PC-9 (cell line): ENCODE measurements around the gene TNFSF12. TPM values are rescaled to one million over a fixed set of nuclear protein-coding genes. Genes with fewer than 3 reads are reported as not detected.

Experiments used
- BruUV-seq: library from RNA; stranded (reverse); fragments of 400-500 nt; replicated peaks from 2 replicates; lab custom pipeline; 2021; lab: Mats Ljungman, UMichigan
- CTCF ChIA-PET: fragments of 300-600 bp; sonication (Branson Sonifier 250); formaldehyde crosslinking; loops from one replicate; lab custom pipeline; 2022; ENCODE audit warnings: antibody characterized with exemption; lab: Charles Lee
- POLR2A ChIA-PET: fragments of 300-600 bp; sonication (Branson Sonifier 250); formaldehyde crosslinking; loops from one replicate; lab custom pipeline; 2022; ENCODE audit warnings: antibody characterized with exemption; ENCODE audit not compliant: unreplicated experiment; lab: Charles Lee
- DNase-seq, 2 experiments: peaks; one replicate each; pipeline versions ENCODE4 v3.0.0 to v3.0.0-alpha.2; 2015 to 2022; ENCODE audit warnings: mixed read lengths in 1 of 2
- H2AFZ ChIP-seq: fragments of 200-600 bp; sonication (generic); 2 replicates; pipeline ENCODE4 v1.8.1; 2017; ENCODE audit warnings: antibody characterized with exemption
- H3F3A ChIP-seq: fragments of 200-600 bp; sonication (generic); 2 replicates; pipeline ENCODE4 v1.8.1; 2017; ENCODE audit warnings: antibody characterized with exemption, mild to moderate bottlenecking, low read depth; ENCODE audit not compliant: insufficient read depth
- H3K27ac ChIP-seq: fragments of 200-600 bp; sonication (generic); 2 replicates; pipeline ENCODE4 v1.6.1; 2016; ENCODE audit warnings: mixed run types
- H3K27me3 ChIP-seq: fragments of 200-600 bp; sonication (generic); 2 replicates; pipeline ENCODE4 v1.6.1; 2016; ENCODE audit warnings: low read depth, mixed run types; ENCODE audit not compliant: insufficient read depth
- H3K36me3 ChIP-seq: fragments of 200-600 bp; sonication (generic); 2 replicates; pipeline ENCODE4 v1.6.1; 2016; ENCODE audit warnings: low read depth, mixed run types
- H3K4me1 ChIP-seq: fragments of 200-600 bp; sonication (generic); replicated peaks from 2 replicates; pipeline ENCODE4 v1.6.1; 2016; ENCODE audit warnings: mixed run types; ENCODE audit not compliant: insufficient read depth
- H3K4me2 ChIP-seq: fragments of 200-600 bp; sonication (generic); 2 replicates; pipeline ENCODE4 v1.6.1; 2017; ENCODE audit warnings: mixed run types
- H3K4me3 ChIP-seq: fragments of 200-600 bp; sonication (generic); 2 replicates; pipeline ENCODE4 v1.6.1; 2016; ENCODE audit warnings: mixed run types
- H3K79me2 ChIP-seq: fragments of 200-600 bp; sonication (generic); 2 replicates; pipeline ENCODE4 v1.6.1; 2017; ENCODE audit warnings: low read depth, mixed run types
- H3K9me2 ChIP-seq: fragments of 200-600 bp; sonication (generic); 2 replicates; pipeline ENCODE4 v1.8.1; 2017; ENCODE audit warnings: mild to moderate bottlenecking; ENCODE audit not compliant: insufficient read depth
- H3K9me3 ChIP-seq: fragments of 200-600 bp; sonication (generic); 2 replicates; pipeline ENCODE4 v1.8.1; 2016; ENCODE audit warnings: low read depth; ENCODE audit not compliant: insufficient read depth
- H4K20me1 ChIP-seq: fragments of 200-600 bp; sonication (generic); 2 replicates; pipeline ENCODE4 v1.8.1; 2017; ENCODE audit not compliant: insufficient read depth
- EZH2 ChIP-seq: fragments of 200-600 bp; sonication (generic); IDR thresholded peaks from 2 replicates; pipeline ENCODE4 v1.8.0; 2017; ENCODE audit warnings: antibody characterized with exemption, low read depth
- intact Hi-C: fragments of 100-400 bp; cut with micrococcal nuclease; formaldehyde crosslinking; loops from one replicate; pipeline ENCODE4 v1.10.0; 2022; ENCODE audit not compliant: unreplicated experiment
- total RNA-seq: library from RNA; stranded (reverse); gene quantifications from 2 replicates; pipeline ENCODE4 v1.2.3, GENCODE V29; 2021
- TF ChIP-seq, protein P1 (sequence below): fragments of 200-600 bp; sonication (generic); conservative IDR thresholded peaks from 2 replicates; pipeline ENCODE4 v1.6.1; 2017; ENCODE audit warnings: mixed run types, antibody characterized with exemption, mild to moderate bottlenecking, moderate library complexity

Gene TNFSF12
- total RNA-seq, 1 experiment from 2014 or later = 14.3 TPM

- BruUV-seq = TSS peak; percentile 13
- Histone ChIP-seq H3K4me3 (peak within 1 kb of the TSS; percentile 65), H3K4me2 (peak within 1 kb of the TSS; percentile 88), H3K4me1 (peaks cover 41% of the 10 kb centered on the region), H3F3A (peaks cover 31% of the 10 kb centered on the region), H3K9me2 (no peaks in the 10 kb centered on the region), H3K9me3 (no peaks in the 10 kb centered on the region), H3K36me3 (no peaks in the 10 kb centered on the region), H4K20me1 (peaks cover 5% of the 10 kb centered on the region), H3K79me2 (peaks cover 41% of the 10 kb centered on the region), H3K27ac (peak within 1 kb of the TSS; percentile 87), H3K27me3 (no peaks in the 10 kb centered on the region), H2AFZ (peak within 1 kb of the TSS; percentile 71)
- peak; percentile 72 to 97 for DNase-seq
- intact Hi-C loops = loop anchor here (1.0 to 10.0 kb wide), 4 partner anchors 105 to 539 kb away; partner anchors contain the start of genes CHD3, CYB5D1, NAA38 and SLC16A11
- ChIA-PET CTCF (interaction anchor here (0.6 to 0.9 kb wide), 3 partner anchors 66 to 134 kb away, joined by 3 to 7 read pairs (median 5); partner anchors contain the start of genes DNAH2, TP53 and WRAP53), POLR2A (interaction anchor here (0.5 to 1.4 kb wide), 10 partner anchors 10 to 824 kb away, joined by 3 to 14 read pairs (median 6); partner anchors contain the start of genes FXR2 and TP53)
- TF ChIP-seq, protein P1, sequence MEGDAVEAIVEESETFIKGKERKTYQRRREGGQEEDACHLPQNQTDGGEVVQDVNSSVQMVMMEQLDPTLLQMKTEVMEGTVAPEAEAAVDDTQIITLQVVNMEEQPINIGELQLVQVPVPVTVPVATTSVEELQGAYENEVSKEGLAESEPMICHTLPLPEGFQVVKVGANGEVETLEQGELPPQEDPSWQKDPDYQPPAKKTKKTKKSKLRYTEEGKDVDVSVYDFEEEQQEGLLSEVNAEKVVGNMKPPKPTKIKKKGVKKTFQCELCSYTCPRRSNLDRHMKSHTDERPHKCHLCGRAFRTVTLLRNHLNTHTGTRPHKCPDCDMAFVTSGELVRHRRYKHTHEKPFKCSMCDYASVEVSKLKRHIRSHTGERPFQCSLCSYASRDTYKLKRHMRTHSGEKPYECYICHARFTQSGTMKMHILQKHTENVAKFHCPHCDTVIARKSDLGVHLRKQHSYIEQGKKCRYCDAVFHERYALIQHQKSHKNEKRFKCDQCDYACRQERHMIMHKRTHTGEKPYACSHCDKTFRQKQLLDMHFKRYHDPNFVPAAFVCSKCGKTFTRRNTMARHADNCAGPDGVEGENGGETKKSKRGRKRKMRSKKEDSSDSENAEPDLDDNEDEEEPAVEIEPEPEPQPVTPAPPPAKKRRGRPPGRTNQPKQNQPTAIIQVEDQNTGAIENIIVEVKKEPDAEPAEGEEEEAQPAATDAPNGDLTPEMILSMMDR = no peak
- TF ChIP-seq EZH2 = no peak
These were observed 34.6 kb downstream of the TNFSF12 start, which contains the start of gene MPDU1 for GRCh38 chr17:7583253-7584109. Gene MPDU1 (plus strand): TSS chr17:7583852. CDS start chr17:7583863, 11 bp downstream.

GRCh38 chr17:7586673-7587419, 38.0 kb downstream of the TNFSF12 start:
- intact Hi-C loops = loop anchor here (2.0 to 10.0 kb wide), 4 partner anchors 14 to 542 kb away; partner anchors contain the start of genes CHD3, CYB5D1, NAA38 and SLC16A11
- Histone ChIP-seq H3F3A (peaks cover 44% of the 10 kb centered on the region), H4K20me1 (no peaks in the 10 kb centered on the region; the same call in 1 of the 2 replicates), H3K79me2 (peaks cover 43% of the 10 kb centered on the region), H3K27me3 (no peaks in the 10 kb centered on the region), H2AFZ (no peak overlapping the region), H3K27ac (no peak overlapping the region), H3K9me3 (no peaks in the 10 kb centered on the region), H3K4me1 (peaks cover 43% of the 10 kb centered on the region), H3K9me2 (no peaks in the 10 kb centered on the region), H3K36me3 (no peaks in the 10 kb centered on the region), H3K4me3 (peak overlapping the region; percentile 83; the same call in 1 of the 2 replicates), H3K4me2 (peak overlapping the region; percentile 91)
- CTCF ChIA-PET = interaction anchor here (0.5 to 0.9 kb wide), 5 partner anchors 18 to 130 kb away, joined by 3 to 6 read pairs (median 4); no protein-coding TSS in a partner anchor
- TF ChIP-seq EZH2 = no peak
- TF ChIP-seq, protein P1 = peak; percentile 63
- peak; percentile 63 to 74 for DNase-seq
- POLR2A ChIA-PET = interaction anchor here (0.6 kb wide), 3 partner anchors 99 to 153 kb away, joined by 3 to 7 read pairs (median 3); partner anchors contain the start of gene ZBTB4
- BruUV-seq = no TSS peak
